Measurements from ENCODE around the gene CD8B. TPM values are rescaled to one million over a fixed set of nuclear protein-coding genes. Genes with fewer than 3 reads are reported as not detected.

Gene CD8B
- polyA plus RNA-seq, 1 of the 3 experiments (the other 2 are of a cell fraction): not detected

DNA sequence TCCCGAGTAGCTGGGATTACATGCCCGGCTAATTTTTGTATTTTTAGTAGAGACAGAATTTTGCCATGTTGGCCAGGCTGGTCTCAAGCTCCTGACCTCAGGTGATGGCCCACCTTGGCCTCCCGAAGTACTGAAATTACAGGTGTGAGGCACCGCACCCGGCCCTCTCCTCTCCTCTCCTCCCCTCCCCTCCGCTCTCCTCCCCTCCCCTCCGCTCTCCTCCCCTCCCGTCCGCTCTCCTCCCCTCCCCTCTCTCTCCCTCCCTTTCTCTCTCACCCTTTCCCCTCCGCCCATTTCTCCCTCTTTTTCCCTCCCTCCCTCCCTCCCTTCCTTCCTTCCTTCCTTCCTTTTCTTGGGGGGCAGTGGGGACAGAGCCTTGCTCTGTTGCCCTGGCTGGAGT is 28.4 kb downstream of the CD8B start:
- 74% methylated on average over 10 of the region's 10 CpGs for WGBS (ENCODE audit: low lambda C conversion rate)
- H3K4me3 ChIP-seq (ENCODE audit: low read depth in 2 of 2, low read length in 1 of 2): no peak overlapping the region
- no peak overlapping the region for H3K9ac ChIP-seq
- CTCF ChIA-PET: no interaction called here
- no peak overlapping the region for H3K27ac ChIP-seq (ENCODE audit: low read depth in 2 of 2, low read length in 1 of 2)
- H2AFZ ChIP-seq (ENCODE audit: low read depth): no peak overlapping the region
- TF ChIP-seq FOXJ3 (CRISPR knock-in tag; IDR thresholded peaks at IDR 0.05): no peak
- H3K9me3 ChIP-seq: no peaks in the 10 kb centered on the region
- H3K27me3 ChIP-seq (ENCODE audit: insufficient read depth): no peaks in the 10 kb centered on the region
- no peak overlapping the region for H3K4me2 ChIP-seq
- H3K9me2 ChIP-seq: no peaks in the 10 kb centered on the region
- H3F3A ChIP-seq (replicated peaks; ENCODE audit: insufficient read depth): no peaks in the 10 kb centered on the region
- H4K20me1 ChIP-seq (ENCODE audit: insufficient read depth): no peaks in the 10 kb centered on the region
- POLR2A ChIA-PET: no interaction called here
- H3K79me2 ChIP-seq (ENCODE audit: insufficient read depth): no peaks in the 10 kb centered on the region
- H3K36me3 ChIP-seq (replicated peaks in 1 of 2; ENCODE audit: control insufficient read depth in 1 of 2, insufficient read depth in 2 of 2, low read length in 1 of 2): no peaks in the 10 kb centered on the region
- DNase-seq: no peak
- no peaks in the 10 kb centered on the region for H3K4me1 ChIP-seq (ENCODE audit: control insufficient read depth in 1 of 2, insufficient read depth in 2 of 2, low read depth in 1 of 2, low read length in 1 of 2)

DNA sequence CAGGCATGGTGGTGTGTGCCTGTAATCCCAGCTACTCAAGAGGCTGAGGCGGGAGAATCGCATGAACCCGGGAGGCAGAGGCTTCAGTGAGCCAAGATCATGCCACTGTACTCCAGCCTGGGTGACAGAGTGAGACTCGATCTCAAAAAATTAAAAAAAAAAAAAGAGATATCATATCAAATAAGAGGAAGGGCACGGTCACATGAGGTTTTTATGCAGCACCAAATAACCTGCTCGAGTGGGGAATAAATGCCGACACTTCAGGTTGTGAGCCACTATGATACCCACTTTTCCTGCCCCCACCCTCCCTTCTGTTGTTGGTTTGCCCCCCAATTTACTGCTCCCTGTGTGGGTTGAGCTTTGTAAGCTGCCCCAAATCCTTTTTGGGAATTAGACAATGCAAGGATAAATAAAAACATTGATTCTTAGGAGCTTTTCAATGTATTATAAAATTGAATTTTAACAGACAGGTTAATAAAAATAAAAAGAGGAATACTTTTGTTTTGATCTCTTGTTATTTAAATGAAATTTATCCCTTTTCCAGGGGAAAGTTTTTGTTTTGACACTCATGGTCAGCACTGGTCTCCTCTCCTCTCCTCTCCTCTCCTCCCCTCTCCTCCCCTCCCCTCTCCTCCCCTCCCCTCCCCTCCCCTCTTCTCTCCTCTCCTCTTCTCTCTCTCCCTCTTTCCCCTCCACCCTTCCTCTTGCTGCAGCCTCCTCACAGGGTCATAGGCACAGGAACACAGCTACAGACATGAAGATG is 29.2 kb downstream of the CD8B start:
- no peak overlapping the region for H3K4me3 ChIP-seq (ENCODE audit: low read depth in 2 of 2, low read length in 1 of 2)
- H3K27ac ChIP-seq (ENCODE audit: low read depth in 2 of 2, low read length in 1 of 2): no peak overlapping the region
- ChIA-PET CTCF (no interaction called here), POLR2A (no interaction called here)
- DNase-seq: no peak
- no peak overlapping the region for H3K9ac ChIP-seq
- H3K36me3 ChIP-seq (replicated peaks in 1 of 2; ENCODE audit: control insufficient read depth in 1 of 2, insufficient read depth in 2 of 2, low read length in 1 of 2): no peaks in the 10 kb centered on the region
- no peaks in the 10 kb centered on the region for H3F3A ChIP-seq (replicated peaks; ENCODE audit: insufficient read depth)
- TF ChIP-seq, protein P1, sequence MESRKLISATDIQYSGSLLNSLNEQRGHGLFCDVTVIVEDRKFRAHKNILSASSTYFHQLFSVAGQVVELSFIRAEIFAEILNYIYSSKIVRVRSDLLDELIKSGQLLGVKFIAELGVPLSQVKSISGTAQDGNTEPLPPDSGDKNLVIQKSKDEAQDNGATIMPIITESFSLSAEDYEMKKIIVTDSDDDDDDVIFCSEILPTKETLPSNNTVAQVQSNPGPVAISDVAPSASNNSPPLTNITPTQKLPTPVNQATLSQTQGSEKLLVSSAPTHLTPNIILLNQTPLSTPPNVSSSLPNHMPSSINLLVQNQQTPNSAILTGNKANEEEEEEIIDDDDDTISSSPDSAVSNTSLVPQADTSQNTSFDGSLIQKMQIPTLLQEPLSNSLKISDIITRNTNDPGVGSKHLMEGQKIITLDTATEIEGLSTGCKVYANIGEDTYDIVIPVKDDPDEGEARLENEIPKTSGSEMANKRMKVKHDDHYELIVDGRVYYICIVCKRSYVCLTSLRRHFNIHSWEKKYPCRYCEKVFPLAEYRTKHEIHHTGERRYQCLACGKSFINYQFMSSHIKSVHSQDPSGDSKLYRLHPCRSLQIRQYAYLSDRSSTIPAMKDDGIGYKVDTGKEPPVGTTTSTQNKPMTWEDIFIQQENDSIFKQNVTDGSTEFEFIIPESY (IDR thresholded peaks at IDR 0.05; ENCODE audit: borderline replicate concordance, low read depth): no peak
- TF ChIP-seq ELF1 (IDR thresholded peaks at IDR 0.05) (no peak), POLR2AphosphoS5 (IDR thresholded peaks at IDR 0.05; ENCODE audit: low read depth, low read length) (no peak), YY1 (IDR thresholded peaks at IDR 0.05; ENCODE audit: low read depth) (no peak), JUND (IDR thresholded peaks at IDR 0.05) (no peak)
- TF ChIP-seq, protein P2, sequence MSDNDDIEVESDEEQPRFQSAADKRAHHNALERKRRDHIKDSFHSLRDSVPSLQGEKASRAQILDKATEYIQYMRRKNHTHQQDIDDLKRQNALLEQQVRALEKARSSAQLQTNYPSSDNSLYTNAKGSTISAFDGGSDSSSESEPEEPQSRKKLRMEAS (IDR thresholded peaks at IDR 0.05; ENCODE audit: low read depth): no peak
- TF ChIP-seq, protein P3, sequence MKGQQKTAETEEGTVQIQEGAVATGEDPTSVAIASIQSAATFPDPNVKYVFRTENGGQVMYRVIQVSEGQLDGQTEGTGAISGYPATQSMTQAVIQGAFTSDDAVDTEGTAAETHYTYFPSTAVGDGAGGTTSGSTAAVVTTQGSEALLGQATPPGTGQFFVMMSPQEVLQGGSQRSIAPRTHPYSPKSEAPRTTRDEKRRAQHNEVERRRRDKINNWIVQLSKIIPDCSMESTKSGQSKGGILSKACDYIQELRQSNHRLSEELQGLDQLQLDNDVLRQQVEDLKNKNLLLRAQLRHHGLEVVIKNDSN (IDR thresholded peaks at IDR 0.05; ENCODE audit: borderline replicate concordance, low read depth): no peak
- TF ChIP-seq, protein P4, sequence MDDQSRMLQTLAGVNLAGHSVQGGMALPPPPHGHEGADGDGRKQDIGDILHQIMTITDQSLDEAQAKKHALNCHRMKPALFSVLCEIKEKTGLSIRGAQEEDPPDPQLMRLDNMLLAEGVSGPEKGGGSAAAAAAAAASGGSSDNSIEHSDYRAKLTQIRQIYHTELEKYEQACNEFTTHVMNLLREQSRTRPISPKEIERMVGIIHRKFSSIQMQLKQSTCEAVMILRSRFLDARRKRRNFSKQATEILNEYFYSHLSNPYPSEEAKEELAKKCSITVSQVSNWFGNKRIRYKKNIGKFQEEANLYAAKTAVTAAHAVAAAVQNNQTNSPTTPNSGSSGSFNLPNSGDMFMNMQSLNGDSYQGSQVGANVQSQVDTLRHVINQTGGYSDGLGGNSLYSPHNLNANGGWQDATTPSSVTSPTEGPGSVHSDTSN (IDR thresholded peaks at IDR 0.05): no peak
- H3K9me3 ChIP-seq: no peaks in the 10 kb centered on the region
- WGBS (ENCODE audit: low lambda C conversion rate): 85% methylated on average over 7 of the region's 7 CpGs
- H3K79me2 ChIP-seq (ENCODE audit: insufficient read depth): no peaks in the 10 kb centered on the region
- no peaks in the 10 kb centered on the region for H3K4me1 ChIP-seq (ENCODE audit: control insufficient read depth in 1 of 2, insufficient read depth in 2 of 2, low read depth in 1 of 2, low read length in 1 of 2)
- H3K27me3 ChIP-seq (ENCODE audit: insufficient read depth): peaks cover 2% of the 10 kb centered on the region; the same call in 1 of the 2 replicates
- no peaks in the 10 kb centered on the region for H4K20me1 ChIP-seq (ENCODE audit: insufficient read depth)
- no peak overlapping the region for H2AFZ ChIP-seq (ENCODE audit: low read depth)
- no peaks in the 10 kb centered on the region for H3K9me2 ChIP-seq
- no peak overlapping the region for H3K4me2 ChIP-seq

Data from SK-N-SH (cell line).